ENCODE measurements around the gene RAPGEF2.
"Not testable (repeated sequence)": the region's sequence is repeated elsewhere in the genome, so short reads cannot be mapped to it uniquely, and the experiment has no call there.

The RAPGEF2 gene, protein sequence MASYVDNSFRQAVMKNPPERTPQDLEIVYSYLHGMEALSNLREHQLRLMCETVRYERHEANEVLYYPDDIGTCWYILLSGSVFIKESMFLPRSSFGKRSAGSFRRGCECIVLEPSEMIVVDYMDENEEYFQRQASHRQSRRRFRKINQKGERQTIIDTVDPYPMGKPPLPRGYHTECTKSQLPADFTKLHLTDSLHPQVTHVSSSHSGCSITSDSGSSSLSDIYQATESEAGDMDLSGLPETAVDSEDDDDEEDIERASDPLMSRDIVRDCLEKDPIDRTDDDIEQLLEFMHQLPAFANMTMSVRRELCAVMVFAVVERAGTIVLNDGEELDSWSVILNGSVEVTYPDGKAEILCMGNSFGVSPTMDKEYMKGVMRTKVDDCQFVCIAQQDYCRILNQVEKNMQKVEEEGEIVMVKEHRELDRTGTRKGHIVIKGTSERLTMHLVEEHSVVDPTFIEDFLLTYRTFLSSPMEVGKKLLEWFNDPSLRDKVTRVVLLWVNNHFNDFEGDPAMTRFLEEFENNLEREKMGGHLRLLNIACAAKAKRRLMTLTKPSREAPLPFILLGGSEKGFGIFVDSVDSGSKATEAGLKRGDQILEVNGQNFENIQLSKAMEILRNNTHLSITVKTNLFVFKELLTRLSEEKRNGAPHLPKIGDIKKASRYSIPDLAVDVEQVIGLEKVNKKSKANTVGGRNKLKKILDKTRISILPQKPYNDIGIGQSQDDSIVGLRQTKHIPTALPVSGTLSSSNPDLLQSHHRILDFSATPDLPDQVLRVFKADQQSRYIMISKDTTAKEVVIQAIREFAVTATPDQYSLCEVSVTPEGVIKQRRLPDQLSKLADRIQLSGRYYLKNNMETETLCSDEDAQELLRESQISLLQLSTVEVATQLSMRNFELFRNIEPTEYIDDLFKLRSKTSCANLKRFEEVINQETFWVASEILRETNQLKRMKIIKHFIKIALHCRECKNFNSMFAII (N-terminal part only)

DNA sequence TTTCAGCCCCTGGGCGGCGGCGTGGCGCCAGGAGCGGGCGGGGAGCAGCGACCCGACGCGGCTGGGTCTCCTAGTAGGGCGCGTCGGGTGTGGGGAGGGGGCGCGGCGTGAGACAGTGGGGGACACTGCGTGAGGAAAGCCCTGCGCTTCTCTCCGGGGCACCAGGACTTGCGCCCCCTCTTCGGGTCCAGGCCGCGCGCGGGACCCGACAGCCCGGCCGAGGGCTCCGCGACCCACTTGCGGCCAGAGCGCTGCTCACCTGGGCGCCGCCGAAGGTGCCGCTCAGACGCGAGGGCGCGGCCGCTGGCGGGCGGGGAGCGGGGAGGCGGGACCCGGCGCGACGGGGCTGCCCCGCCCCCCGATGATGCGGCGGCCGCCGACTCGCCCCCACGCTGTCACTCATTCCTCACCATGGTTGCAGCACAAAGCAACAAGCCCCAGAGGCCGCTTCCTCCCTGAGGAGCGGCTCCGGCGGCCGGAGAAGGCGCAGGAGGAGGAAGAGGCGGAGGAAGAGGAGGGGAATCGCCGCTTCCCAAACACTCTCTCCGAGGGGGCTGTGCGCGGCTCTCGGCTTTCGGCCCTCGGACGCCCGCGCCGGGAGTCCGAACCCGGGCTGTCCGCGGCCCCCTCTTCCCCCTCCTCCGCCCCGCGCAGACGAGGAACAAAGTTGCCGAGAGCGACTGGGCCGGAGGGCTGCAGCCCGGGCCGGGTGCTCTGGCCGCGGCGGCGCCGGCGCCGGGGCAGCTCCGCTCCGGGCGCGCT is at the start of gene RAPGEF2:
Gene RAPGEF2 (plus strand): TSS at position 458 of the 762 bp plus-strand sequence. CDS start 1,084 bp downstream, outside the sequence.
- peak; percentile 95 for DNase-seq (ENCODE audit: low spot score)

DNA sequence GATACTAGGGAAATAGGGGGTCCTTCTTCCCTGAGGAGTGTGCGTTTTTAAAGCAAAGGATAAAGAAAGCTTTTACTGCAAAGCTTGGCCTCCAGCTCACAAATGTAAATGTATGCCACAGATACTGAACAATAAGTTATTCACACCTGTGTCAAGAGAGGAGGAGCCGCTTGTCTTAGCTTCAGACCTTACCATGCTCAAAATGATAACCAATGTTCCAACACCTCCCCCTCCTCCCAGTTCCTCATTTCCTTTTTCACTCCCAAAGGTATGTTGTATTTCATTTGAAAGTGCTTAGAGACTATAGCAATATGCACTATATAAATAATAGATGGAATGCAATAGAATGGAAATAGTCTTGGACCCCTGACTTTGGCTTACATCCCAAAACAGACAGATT is 47.0 kb upstream of the RAPGEF2 start:
- DNase-seq (ENCODE audit: low spot score): no peak

DNA sequence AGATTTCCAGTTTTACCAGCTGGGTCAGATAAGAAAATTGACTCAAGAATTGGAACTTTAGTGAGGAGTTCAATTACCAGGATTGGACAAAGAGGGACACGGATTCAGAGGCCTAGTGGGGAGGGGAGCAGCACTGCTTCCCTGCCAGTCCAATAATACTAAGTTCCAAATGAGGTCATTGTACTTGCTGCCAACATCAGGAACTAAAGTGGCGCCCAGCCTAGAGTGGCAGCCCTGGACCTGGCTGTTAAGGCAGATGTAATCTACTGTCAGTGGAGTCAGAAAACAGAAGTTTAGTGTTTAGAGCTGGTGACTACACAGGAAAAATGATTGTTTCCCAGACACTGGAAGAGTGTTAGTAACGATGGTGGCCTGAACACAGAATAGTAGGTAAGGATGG is 42.7 kb upstream of the RAPGEF2 start:
- DNase-seq (ENCODE audit: low spot score): no peak

DNA sequence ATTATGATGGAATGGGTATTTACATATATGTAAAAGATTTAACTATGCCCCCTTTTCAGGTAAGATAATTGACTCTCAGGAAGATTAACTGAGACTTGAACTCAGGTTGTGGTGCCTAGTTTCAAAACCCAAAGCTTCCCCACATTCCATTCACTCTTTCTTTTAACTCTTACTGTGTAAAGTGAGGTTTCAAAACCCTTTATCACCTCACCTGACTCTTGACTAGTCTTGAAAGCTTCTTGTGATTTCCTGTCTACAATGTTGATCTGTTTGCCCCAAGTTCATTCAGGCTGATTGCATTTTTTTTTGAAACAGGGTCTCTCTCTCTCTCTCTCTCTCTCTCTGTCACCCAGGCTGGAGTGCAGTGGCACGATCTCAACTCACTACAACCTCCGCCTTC is 40.5 kb upstream of the RAPGEF2 start:
- no peak for DNase-seq (ENCODE audit: low spot score)

DNA sequence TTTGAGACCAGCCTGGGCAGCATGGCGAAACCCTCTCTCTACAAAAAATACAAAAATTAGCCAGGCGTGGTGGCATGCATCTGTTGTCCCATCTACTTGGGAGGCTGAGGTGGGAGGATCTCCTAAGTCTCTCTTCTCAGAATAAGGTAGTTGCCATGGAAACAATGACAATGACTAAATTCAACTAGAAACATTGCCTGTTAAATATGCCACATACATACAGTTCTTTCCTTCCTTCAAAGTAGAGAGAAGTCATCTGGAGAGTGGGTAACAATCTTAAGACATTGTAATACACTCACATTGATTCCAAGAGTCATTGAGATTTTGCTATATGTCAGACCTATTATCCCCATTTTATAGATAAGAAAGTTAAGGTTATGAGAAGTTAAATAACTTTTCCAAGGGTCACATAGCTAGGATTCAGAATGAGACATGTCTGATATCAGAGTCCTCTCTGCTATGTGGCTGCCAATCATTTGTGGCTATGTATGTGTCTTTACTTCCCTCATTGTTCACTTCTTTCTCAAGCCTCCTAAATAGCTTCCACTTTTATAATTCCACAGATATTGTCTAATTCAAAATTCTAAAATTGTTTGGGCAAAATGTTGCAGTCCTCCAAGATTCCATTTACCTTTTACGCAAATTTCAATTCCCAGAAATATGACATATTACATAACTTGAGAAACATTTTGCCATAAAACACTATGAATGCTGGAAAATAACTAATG is 37.2 kb upstream of the RAPGEF2 start:
- no peak for DNase-seq (ENCODE audit: low spot score)

DNA sequence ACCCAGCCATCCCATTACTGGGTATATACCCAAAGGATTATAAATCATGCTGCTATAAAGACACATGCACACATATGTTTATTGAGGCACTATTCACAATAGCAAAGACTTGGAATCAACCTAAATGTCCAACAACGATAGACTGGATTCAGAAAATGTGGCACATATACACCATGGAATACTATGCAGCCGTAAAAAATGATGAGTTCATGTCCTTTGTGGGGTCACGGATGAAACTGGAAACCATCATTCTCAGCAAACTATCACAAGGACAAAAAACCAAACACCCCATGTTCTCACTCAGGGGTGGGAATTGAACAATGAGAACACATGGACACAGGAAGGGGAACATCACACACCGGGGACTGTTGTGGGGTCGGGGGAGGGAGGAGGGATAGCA is 34.7 kb upstream of the RAPGEF2 start:
- not testable (repeated sequence) for DNase-seq (ENCODE audit: low spot score)

DNA sequence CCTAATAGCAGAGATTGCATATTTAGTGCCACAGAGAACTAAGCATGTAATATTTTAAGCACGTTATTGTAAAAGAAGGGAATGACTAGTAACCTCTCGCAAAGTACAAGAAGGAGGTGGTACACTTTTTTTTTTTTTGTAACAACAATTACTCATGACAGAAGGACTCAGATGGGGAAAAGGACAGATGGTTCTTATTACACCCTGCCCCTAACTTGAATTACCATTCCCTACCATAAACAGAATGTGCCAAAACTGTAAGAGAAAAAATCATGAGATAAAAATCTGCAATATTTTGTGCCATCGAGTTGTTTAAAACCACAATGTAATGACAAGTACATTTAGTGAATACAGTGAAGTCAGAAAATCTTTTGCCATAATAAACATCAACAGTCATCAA is 33.0 kb upstream of the RAPGEF2 start:
- DNase-seq (ENCODE audit: low spot score): peak; percentile 69

DNA sequence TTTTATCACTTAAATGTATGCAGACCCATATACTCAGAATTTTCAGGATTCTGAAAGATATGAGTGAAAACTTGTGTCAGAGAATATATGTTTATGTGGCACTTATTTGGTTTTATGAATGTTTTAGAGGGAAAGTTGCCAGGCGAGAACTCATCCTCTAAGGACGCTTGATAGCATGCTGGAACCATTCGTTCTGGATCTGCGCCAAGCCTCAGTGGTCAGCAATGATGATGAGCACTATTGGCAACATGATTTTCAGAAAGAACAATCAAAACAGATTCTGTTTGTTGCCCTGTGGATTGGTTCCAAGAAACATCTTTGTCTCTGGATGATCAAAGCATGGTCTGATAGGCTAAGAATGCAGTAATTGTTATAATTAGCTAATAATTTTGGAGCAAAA is 32.1 kb upstream of the RAPGEF2 start:
- peak; percentile 30 for DNase-seq (ENCODE audit: low spot score)

DNA sequence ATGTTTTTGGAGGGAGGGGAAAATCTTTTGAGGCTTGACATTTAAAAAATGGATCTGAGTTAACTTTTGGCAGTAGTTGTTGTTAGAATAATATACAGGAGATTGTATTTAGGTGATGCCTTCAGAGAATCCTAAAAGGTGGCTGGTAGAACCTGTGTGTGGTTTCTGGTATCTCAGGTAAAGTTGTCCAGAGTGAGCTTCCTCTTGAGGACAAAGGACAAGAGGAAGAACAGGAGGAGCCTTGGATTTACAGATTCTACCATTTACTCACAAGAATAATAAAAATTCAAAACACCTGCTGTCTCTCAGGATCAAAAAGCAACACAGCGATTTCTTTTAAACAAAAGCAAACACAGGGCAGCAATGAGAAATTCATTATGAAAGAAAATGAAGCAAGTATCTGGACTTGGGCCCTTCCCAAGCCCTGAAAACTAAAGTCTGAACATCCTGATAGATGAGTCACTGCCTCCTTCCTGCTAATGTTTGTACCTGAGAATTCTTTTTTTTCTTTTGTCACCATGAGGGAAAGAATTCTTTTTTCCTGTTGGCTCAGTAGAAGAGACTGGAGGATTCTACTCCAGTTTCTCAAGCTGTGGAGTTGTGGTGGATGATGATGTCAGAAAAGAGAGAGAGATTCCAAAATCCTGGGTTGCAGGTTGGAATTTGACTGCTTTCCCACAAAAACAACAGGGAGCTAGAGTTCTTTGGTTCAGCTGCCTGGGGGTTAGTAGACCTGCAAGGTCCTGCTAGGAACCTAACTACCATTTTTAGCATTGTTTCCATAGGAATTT is 31.5 kb upstream of the RAPGEF2 start:
- DNase-seq (ENCODE audit: low spot score): peak; percentile 28

DNA sequence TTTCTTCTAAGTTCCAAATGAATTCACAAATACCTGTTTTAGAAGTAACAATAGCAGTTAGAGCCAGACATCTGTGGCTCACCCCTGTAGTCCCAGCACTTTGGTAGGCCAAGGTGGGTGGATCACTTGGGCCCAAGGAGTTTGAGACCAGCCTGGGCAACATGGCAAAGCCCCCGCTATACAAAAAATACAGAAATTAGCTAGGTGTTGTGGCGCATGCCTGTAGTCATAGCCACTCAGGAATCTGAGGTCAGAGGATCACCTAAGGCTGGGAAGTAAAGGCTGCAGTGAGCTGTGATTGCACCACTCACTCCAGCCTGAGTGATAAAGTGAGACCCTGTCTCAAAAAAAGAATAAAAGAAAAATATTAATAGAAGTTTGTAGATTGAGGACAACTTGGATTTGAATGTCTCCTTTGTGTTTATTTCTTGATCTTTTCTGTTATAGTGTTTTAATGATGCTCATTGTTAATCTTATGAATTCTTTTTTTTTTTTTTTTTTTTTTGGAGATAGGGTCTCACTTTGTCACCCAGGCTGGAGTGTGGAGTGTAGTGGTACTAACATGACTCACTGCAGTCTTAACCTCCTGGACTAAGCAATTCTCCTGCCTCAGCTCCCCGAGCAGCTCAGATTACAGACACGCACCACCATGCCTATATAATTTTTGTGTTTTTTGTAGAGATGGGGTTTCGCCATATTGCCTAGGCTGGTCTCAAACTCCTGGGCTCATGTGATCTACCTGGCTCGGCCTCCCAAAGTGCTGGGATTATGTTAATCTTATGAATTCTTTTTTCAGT is 30.7 kb upstream of the RAPGEF2 start:
- no peak for DNase-seq (ENCODE audit: low spot score)

DNA sequence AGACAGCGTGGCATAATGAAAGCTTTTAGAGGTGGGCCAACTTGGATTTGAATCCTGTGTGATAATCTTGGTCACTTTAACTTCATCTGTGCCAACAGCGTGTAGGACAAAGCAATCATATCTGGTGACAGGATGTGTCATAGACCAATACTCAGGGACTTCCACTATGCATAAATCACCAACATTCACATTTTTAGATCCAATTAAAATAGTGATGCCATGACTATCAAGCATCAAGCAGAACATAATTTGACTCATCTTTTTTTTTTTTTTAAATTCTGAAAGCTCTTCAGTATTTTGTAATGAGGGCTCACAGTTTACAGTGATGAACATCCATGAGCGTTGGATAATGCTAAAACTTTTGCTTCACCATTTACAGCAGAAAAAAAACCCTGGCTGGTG is 27.3 kb upstream of the RAPGEF2 start:
- peak; percentile 60 for DNase-seq (ENCODE audit: low spot score)

DNA sequence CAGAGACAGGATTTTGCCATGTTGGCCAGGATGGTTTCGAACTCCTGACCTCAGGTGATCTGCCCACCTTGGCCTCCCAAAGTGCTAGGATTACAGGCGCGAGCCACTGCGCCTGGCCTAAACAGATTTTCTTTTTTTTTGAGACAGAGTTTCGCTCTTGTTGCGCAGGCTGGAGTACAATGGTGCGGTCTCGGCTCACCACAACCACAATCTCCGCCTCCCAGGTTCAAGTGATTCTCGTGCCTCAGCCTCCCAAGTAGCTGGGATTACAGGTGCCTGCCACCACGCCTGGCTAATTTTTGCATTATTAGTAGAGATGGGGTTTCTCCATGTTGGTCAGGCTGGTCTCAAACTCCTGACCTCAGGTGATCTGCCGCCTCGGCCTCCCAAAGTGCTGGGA is 25.9 kb upstream of the RAPGEF2 start:
- not testable (repeated sequence) for DNase-seq (ENCODE audit: low spot score)

DNA sequence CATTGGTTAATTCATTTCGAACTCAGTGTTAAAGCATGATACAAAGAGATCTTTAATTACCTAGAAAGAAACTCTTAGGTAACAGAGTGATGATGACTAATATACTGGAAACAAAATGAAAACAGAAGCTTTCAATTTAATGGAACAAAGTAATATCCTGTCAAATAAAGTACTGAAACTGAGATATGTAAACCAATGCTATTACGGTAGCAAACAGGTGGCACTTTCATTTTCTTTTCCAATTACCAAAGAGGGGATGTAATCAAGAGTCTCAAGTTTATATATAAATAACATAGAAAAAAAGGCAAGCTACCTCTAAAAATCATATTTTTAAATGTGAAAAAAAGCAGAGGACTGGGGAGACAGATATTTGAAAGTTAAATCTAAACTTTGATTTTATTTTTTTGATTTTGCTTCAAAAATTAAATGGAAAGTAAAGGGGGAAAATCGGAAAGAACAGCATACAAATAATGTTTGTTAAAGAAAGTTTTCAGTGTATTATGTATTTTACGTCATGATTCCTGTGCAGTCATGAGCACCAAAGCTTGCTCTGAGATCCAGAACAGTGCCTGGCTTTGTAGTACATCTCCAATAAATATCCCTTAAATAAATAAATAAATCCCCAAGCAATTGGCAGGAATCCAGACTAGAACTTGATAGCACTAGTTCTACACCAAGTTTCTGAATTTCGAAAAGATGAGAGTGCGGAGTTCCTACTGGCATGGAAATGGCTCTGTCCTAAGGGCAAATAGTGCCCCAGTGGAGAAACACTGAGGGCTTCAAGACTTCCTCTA is 25.0 kb upstream of the RAPGEF2 start:
- DNase-seq (ENCODE audit: low spot score): no peak

DNA sequence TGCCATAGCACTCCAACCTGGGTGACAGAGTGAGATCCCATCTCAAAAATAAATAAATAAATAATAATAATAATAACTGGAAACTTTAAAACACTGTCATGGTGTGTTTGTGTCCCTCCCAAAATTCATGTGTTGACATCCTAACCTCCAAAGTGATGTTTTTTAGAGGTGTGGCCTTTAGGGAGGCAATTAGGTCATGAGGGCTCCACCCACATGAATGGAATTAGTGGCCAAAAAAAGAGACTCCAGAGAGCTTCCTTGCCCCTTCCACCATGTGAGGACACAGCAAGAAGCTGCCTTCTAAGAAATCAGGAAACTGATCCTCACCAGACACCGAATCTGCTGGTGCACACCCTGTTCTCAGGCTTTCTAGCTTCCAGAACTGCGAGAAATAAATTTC is 23.8 kb upstream of the RAPGEF2 start:
- no peak for DNase-seq (ENCODE audit: low spot score)

DNA sequence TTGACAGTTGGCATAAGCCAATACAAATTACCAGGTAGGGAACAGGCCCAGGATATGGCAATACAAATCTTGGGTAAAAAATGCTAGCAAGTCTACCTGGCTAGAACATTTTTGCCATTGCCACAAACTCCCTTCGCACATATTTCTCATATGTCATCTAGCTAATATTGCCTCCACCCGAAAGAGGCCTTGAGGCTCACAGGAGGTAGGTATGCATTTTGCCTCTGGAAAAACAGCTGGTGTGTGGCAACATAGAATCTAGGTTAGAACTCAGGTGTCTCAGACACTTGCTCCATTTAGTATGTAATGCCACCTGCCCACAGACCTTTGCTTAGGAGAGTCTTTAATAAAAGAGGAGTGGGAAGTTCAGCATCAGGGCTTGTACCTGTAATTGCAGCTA is 16.3 kb upstream of the RAPGEF2 start:
- DNase-seq (ENCODE audit: low spot score): no peak

DNA sequence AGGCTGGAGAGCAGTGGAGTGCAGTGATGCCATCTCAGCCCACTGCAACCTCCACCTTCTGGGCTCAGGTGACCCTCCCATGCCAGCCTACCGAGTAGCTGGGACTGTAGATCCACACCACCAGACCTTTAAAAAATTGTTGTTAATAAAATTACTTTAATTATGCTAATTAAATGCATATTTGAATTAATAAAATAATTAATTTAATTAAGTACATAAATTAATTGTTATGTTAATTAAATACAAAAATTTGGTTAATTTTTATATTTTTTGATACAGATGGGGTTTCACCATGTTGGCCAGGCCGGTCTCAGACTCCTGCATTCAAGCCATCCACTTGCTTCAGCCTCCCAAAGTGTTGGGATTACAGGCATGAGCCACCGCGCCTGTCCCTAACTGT is 12.6 kb upstream of the RAPGEF2 start:
- no peak for DNase-seq (ENCODE audit: low spot score)

DNA sequence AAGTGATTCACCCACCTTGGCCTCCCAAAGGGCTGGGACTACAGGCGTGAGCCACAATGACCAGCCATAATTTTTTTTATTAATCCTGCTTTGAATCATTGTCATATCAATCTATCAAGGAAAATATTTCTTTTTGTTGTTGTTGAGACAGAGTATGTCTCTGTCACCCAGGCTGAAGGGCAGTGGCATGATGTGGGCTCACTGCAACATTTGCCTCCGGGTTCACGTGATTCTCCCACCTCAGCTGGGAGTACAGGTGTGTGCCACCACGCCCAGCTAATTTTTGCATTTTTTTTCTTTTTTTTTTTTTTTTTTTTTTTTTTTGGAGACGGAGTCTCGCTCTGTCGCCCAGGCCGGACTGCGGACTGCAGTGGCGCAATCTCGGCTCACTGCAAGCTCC is 8.7 kb upstream of the RAPGEF2 start:
- not testable (repeated sequence) for DNase-seq (ENCODE audit: low spot score)

DNA sequence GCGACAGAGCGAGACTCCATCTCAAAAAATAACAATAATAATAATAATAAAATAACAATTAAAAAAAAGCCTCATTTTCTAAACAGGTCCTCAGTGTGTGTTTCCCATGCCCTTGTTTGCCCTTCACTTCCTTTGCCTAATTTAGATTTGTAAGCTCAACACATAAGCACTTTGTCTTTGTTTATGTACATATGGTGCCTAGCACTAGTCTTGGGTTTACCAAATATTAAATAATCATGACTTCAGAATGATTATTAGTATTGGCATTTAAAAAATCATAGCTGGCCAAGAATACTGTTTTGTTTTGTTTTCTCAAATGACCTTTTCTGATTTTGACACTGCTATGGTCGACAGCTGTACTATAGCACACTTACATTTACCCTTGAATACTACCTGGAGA is 6.4 kb upstream of the RAPGEF2 start:
- no peak for DNase-seq (ENCODE audit: low spot score)

DNA sequence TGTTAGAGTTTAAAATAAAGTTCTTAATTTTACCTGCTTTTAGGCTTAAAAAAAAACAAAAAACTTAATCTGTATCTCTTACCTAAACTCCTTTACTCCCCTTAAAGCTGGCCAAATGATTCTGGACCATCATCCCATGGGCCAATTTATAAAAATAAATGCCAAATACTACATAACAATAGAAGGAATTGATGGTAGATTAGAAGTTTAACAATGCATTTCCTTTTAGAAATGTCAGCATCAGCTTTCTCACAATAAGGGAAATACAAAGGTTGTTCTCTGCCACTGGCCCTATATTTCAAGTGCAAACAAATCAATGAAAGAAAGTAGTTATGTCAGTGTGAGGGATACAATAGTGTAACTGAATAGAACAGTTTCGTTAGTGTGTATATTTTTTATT is 5.7 kb upstream of the RAPGEF2 start:
- no peak for DNase-seq (ENCODE audit: low spot score)

All from AG08395 (cell line).